ENCODE measurements around the gene ZFAND3.

Gene ZFAND3

DNA sequence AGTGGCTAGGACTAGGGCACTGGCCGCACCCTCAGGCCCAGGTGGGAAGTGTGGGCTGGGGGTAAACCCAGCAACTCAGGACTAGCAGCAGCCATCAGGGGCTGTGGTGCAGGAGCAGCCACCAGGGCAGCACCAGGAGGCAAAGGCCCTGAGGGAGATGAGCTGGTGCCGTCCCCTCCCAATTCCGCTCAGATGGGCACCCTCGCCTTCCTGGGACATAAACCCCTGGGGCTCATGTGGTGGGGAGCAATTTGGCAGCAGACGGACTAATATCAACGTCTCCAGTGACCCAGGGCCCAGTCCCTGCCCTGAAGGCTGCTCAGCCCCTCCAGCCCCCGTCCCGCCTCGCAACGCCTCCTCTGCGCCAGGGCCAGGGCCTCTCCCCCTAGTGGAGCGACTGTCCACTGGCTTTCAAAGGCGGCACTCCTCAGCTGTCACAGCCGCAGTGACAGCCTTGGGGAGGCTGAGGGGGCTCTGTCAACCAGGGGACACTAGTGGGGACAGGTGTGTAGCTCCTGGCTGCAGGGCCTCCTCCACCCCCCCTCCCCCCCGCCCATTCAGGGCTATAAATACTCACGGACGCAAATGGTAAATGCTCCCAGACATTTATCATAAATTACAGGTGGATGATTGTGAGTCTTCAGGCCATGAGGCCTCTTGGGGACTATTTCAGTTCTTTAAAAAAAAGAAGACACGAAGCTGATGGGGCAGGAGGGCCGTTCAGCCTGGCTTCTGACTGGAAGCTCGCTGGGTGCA lies 349.9 kb downstream of the ZFAND3 start:
- DNase-seq (ENCODE audit: extremely low spot score, insufficient read length, low read depth) = no peak

GRCh38 chr6:38169977-38170526 lies 350.5 kb downstream of the ZFAND3 start:
- FAIRE-seq (no peak), DNase-seq (ENCODE audit: extremely low spot score, insufficient read length, low read depth) (no peak)

More for the DNA sequence above, 349.9 kb downstream of the ZFAND3 start:
- no peak for FAIRE-seq

GRCh38 chr6:38170666-38171355 lies 351.3 kb downstream of the ZFAND3 start:
- DNase-seq (ENCODE audit: extremely low spot score, insufficient read length, low read depth) (no peak), FAIRE-seq (no peak)

GRCh38 chr6:38171997-38172738 lies 352.6 kb downstream of the ZFAND3 start:
- FAIRE-seq (no peak), DNase-seq (ENCODE audit: extremely low spot score, insufficient read length, low read depth) (no peak)

DNA sequence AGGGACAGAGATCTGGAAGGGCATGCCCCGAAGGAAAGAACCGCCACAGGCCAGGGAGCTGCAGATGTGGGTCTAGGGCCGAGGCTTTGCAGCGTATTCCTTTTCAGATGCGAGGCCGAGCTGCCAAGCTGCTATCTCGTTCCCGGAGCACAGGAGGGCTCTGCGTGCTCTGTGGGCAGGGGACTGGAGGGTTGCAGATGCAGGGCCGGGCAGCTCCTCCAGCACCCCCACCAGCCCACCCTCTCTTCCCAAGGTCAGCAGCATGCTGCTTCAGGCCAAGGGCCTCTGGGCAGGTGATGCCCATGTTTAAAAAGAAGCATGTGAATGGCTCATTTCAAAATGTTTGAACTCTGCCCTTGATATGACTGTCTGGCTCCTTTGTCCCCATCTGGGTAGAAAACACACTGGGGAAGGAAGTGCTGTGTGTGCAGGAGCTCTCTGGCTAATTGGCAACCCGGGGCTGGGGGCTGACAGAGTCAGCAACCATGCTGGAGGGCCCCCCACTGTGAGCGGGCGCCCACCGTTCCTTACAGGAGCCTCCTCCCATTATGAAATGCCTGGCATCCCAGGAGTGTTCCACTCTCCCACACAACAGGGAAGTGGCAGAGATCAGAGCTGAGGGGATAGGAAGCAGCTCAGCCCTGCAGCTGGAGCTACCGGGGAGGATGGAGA lies 353.3 kb downstream of the ZFAND3 start:
- no peak for FAIRE-seq
- no peak for DNase-seq (ENCODE audit: extremely low spot score, insufficient read length, low read depth)

- no peak for DNase-seq (ENCODE audit: extremely low spot score, insufficient read length, low read depth)
- no peak for FAIRE-seq
Observed at GRCh38 chr6:38173909-38174308, 354.4 kb downstream of the ZFAND3 start.

DNA sequence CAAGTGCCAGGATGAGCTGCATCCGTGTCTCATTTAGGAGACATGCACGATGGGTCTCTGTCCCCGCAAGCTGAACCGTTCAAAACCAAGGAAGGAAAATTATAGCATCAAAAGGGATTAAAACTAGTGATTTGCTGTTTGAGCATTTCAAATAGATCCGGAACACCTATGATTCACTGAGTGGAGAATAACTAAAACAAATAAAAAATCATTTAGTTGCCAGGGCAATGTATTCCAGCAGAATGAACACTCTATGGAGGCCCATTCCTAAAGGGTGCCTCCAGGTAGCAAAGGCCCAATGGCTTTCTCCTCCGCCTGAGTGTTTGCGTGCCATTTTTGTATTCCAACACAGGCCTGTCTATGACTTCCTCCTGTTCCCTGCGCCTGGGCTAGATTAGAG lies 354.8 kb downstream of the ZFAND3 start:
- FAIRE-seq = no peak
- DNase-seq (ENCODE audit: extremely low spot score, insufficient read length, low read depth) = no peak

DNA sequence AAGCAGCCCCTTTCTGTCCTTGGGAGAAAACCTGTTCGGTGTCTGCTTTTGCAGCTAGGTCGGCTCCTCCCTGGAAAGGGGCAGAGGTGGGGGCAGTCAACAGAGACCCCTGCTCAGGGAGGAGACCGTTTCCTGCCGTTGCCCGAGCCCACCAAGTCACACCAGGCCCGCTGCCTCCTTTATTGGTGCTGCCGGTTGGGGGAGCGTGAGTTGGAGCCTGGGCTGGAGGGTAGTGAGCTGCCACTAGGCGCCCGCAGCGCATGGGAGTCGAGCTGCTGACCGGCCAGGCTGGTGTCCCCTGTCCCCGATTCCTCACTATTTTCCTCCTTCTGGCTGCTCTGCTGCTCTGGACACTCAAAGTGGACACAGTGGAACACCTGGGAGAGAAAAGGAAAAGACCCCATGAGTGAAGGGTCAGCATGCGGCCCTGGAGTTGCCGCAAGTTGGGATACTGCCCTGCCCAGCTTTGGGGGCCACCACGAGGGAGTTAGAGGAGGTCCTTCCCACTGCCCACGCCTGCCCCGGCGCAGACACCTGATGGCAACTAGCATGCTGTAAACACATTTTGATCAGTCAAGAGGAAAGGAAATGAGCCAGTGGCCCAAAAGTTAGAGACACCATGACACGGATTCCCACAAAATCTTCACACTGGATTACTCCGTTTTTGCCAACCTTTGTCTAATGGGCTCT lies 355.4 kb downstream of the ZFAND3 start:
- no peak for DNase-seq (ENCODE audit: extremely low spot score, insufficient read length, low read depth)
- FAIRE-seq = no peak

DNA sequence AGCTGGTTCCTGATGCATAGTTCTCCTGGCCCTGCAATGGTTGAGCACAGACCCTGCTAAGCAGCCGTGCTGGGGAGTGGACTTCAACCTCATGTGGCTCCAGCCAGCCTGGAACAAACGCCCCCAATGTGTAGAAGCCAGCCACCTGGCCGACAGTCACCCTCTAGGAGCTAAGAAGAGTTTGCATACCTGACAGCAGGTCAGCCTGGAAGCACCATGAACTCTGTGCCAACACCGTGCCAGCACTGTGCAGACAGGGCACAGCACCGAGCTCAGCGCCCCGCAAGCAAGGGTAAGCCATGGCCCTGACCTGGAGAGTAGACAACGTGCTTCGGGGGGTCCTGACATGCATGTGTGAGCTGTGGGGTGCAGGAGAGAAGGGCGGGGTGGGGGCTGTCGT lies 356.3 kb downstream of the ZFAND3 start:
- FAIRE-seq = no peak
- no peak for DNase-seq (ENCODE audit: extremely low spot score, insufficient read length, low read depth)

- FAIRE-seq (no peak), DNase-seq (ENCODE audit: extremely low spot score, insufficient read length, low read depth) (no peak)
Observed at GRCh38 chr6:38176797-38177751, 357.5 kb downstream of the ZFAND3 start.

DNA sequence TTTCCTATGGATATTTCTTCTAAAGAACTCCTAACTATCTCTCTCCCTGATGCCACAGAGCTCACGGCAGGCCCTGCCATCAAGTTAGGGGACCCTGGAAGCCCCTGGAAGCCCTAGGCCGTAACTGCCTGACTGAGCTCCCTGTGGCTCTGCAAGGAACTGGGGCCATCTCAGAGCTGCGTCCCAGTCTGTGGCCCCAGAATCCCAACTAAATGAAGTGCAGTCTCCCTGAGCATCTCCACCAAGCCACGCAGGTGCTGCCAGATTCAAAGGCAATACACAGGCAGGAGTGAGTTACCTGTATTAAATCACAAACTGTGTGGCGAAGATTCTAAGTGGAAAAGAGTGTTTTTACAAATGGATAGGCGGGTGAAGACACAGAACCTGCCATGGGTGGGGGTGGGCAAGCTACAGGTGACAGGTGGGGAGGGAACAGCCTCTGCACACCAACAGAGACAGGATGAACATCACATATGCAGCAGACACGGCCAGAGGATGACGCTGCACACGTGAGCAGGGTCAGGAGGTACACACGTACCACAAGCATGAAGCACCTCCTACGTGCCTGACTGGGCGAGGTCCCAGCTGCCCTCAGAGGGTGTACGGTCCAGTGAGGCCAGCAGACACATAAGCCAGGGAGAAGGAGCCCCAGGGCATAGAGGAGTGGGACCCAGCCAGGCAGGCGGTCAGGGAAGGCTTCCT lies 358.5 kb downstream of the ZFAND3 start:
- FAIRE-seq = no peak
- no peak for DNase-seq (ENCODE audit: extremely low spot score, insufficient read length, low read depth)

DNA sequence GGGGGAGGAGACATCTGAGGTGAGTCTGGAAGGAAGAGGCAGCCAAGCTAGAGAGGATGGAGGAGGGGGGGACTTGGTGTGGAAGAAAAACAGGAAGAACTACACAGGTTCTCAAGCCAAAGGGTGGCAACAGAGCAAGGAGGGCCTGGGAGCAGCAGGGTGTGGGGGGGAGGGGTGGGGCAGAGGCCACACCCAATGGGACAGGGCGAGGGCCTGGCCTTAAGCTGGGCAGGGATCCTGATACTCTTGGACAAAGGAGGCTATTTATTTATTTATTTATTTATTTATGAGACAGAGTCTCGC lies 359.0 kb downstream of the ZFAND3 start:
- DNase-seq (ENCODE audit: extremely low spot score, insufficient read length, low read depth) (no peak), FAIRE-seq (no peak)

- no peak for DNase-seq (ENCODE audit: extremely low spot score, insufficient read length, low read depth)
Observed at GRCh38 chr6:38179300-38179699, 359.8 kb downstream of the ZFAND3 start.

DNA sequence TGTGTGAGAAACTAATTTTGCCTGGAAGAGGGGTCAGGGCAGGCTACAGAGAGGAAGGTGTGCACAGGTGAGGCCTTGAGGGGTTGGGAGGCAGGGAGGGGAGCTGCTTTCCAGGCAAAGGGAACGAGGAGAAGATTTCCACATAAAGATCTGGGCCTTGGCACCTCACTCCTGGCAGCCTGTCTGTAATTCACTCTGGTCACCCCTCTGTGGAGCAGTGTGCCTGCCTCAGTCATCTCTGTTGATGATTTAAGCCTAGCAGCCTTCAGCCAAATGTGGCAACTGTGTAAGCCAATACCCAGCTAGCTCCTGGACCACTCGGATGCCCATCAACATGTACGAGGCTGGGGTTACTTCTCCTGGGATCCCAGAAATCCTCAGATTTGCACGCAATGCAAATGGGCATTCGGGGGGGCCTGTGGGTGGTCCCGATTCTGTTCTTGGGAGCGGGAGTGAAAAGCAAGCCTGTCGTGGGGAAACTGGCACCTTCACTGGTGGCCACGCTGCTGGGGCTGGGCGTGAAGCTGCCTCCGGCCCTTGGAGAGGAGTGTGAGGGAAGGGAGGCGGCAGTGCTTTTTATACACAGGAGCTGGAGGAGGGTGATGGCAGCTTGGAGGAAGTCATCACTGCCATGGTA lies 360.4 kb downstream of the ZFAND3 start:
- FAIRE-seq (no peak), DNase-seq (ENCODE audit: extremely low spot score, insufficient read length, low read depth) (no peak)

More at GRCh38 chr6:38179300-38179699, 359.8 kb downstream of the ZFAND3 start:
- FAIRE-seq = no peak

- FAIRE-seq = no peak
- DNase-seq (ENCODE audit: extremely low spot score, insufficient read length, low read depth) = no peak
Observed at GRCh38 chr6:38180586-38180985, 361.1 kb downstream of the ZFAND3 start.

- no peak for DNase-seq (ENCODE audit: extremely low spot score, insufficient read length, low read depth)
- no peak for FAIRE-seq
Observed at GRCh38 chr6:38182426-38182825, 362.9 kb downstream of the ZFAND3 start.

DNA sequence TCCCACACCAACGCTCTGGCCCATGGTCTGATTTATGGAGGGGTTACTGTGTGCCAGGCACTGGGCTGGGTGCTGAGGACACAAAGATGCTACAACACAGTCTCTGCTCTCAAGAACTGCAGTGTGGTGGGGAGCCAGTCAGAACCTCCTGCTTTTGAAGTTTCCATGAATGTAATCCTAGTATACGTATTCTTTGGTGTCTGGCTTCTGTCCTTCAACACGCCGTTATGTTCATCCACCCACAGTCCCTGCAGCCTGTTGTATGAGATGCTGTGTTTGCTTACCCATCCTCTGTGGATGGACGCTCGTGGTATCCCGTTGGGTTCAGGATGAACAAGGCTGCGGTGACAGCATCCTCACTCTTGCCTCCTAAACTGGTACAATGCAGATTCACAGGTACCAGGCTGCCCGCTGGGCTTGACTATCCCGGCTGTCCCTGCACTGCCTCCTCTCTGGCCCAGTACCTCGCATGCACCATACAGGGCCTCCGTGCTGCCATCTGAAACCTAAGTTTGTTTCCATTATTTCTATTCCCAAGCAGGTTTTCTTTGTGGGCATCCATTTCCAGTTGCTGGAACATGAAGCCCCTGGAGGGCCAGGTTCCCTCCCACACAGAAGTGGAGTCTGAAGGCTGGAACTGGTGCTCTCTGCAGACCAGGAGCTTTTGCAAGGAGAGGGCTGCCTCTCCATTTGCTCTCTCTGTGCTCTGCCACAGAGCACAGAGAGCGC lies 364.5 kb downstream of the ZFAND3 start:
- FAIRE-seq (no peak), DNase-seq (ENCODE audit: extremely low spot score, insufficient read length, low read depth) (no peak)

Measured in GM18507 (cell line).